HCT116 (cell line): ENCODE results near the gene P4HB. TPM values are rescaled to one million over a fixed set of nuclear protein-coding genes. Genes with fewer than 3 reads are reported as not detected.

Source experiments
- ATAC-seq: fragments of 200-7000 bp; cut with Tn5 transposase; 2 replicates; pipeline ENCODE4 v1.9.1; 2020; ENCODE audit warnings: mild to moderate bottlenecking, moderate library complexity
- BruUV-seq: library from RNA; stranded (reverse); fragments of 400-500 nt; replicated peaks from 2 replicates; lab custom pipeline; 2021; lab: Mats Ljungman, UMichigan
- CTCF ChIA-PET: fragments of 300-600 bp; sonication (Branson Sonifier 250); formaldehyde crosslinking; loops from one replicate; lab custom pipeline; 2021; ENCODE audit warnings: antibody characterized with exemption; lab: Charles Lee
- POLR2A ChIA-PET: fragments of 300-600, 350-600 bp; sonication (Branson Sonifier 250); formaldehyde crosslinking; loops from one replicate; lab custom pipeline; 2021; ENCODE audit warnings: antibody characterized with exemption; lab: Charles Lee
- RAD21 ChIA-PET, 2 experiments: fragments of 300-600 bp; sonication (Branson Sonifier 250); formaldehyde crosslinking; loops; one replicate each; lab custom pipeline; 2023; ENCODE audit warnings: low total read pairs in 2 of 2; ENCODE audit not compliant: uncharacterized antibody in 2 of 2, unreplicated experiment in 2 of 2, low non-redundant PET in 1 of 2; lab: Charles Lee
- DNase-seq: peaks from one replicate; pipeline ENCODE4 v3.0.0-alpha.2; 2010; ENCODE audit warnings: low read depth, low spot score
- H2AFZ ChIP-seq: fragments of 200-600 bp; shearing (Covaris generic), sonication (generic); 2 replicates; pipeline ENCODE4 v1.6.1; 2017; ENCODE audit warnings: low read depth, mixed run types, mixed read lengths, antibody characterized with exemption, low read length; ENCODE audit not compliant: poor library complexity, severe bottlenecking
- H3K27ac ChIP-seq: 2 replicates; pipeline ENCODE4 v1.5.1; 2012; ENCODE audit warnings: low read depth, low read length
- H3K27me3 ChIP-seq: fragments of 200-600 bp; sonication (generic); 2 replicates; pipeline ENCODE4 v1.6.1; 2016; ENCODE audit warnings: mixed run types, low read length, mixed read lengths; ENCODE audit not compliant: insufficient read depth
- H3K36me3 ChIP-seq, 2 experiments: fragments of 200-500 bp in 1 of 2; fragments of 200-600 bp in 1 of 2; sonication (Bioruptor generic) in 1 of 2; sonication (generic) in 1 of 2; 2 replicates each; pipeline versions ENCODE4 v1.5.1 to v1.6.1; 2014 to 2016; ENCODE audit warnings: low read length in 2 of 2, inconsistent platforms in 1 of 2, mixed read lengths in 1 of 2, mixed run types in 1 of 2; ENCODE audit not compliant: insufficient read depth in 2 of 2, control insufficient read depth in 1 of 2
- H3K4me1 ChIP-seq, 2 experiments: fragments of 200-600 bp in 1 of 2; sonication (generic) in 1 of 2; 2 replicates each; pipeline versions ENCODE4 v1.5.1 to v1.6.1; 2012 to 2017; ENCODE audit warnings: low read length in 2 of 2, inconsistent platforms in 1 of 2, mild to moderate bottlenecking in 1 of 2, mixed read lengths in 1 of 2, mixed run types in 1 of 2, moderate library complexity in 1 of 2; ENCODE audit not compliant: insufficient read depth in 2 of 2, control insufficient read depth in 1 of 2
- H3K4me2 ChIP-seq: fragments of 200-600 bp; sonication (generic); 2 replicates; pipeline ENCODE4 v1.6.1; 2017; ENCODE audit warnings: mixed run types, low read length, mixed read lengths
- H3K4me3 ChIP-seq, 2 experiments: fragments of 200-600 bp in 1 of 2; sonication (generic) in 1 of 2; replicated peaks in 1 of 2; 2 replicates each; pipeline ENCODE4 v1.5.1; 2011 to 2016; ENCODE audit warnings: low read length in 2 of 2, control low read depth in 1 of 2, low read depth in 1 of 2, mild to moderate bottlenecking in 1 of 2, mixed read lengths in 1 of 2, mixed run types in 1 of 2
- H3K79me2 ChIP-seq: fragments of 200-600 bp; sonication (generic); 2 replicates; pipeline ENCODE4 v1.6.1; 2017; ENCODE audit warnings: mild to moderate bottlenecking, mixed run types, low read length, moderate library complexity, mixed read lengths; ENCODE audit not compliant: insufficient read depth
- H3K9ac ChIP-seq: fragments of 200-600 bp; sonication (generic); 2 replicates; pipeline ENCODE4 v1.6.1; 2016; ENCODE audit warnings: low read length, mixed read lengths
- H3K9me2 ChIP-seq: fragments of 200-600 bp; sonication (generic), shearing (Covaris generic); 2 replicates; pipeline ENCODE4 v1.6.1; 2017; ENCODE audit warnings: mixed run types, mild to moderate bottlenecking, moderate library complexity; ENCODE audit not compliant: insufficient read depth
- H3K9me3 ChIP-seq, 2 experiments: fragments of 200-500 bp in 1 of 2; fragments of 200-600 bp in 1 of 2; sonication (Bioruptor generic) in 1 of 2; sonication (generic) in 1 of 2; 2 replicates each; pipeline ENCODE4 v1.6.1; 2014 to 2017; ENCODE audit warnings: low read length in 2 of 2, mixed read lengths in 2 of 2, inconsistent platforms in 1 of 2, low read depth in 1 of 2, mild to moderate bottlenecking in 1 of 2, mixed run types in 1 of 2, moderate library complexity in 1 of 2; ENCODE audit not compliant: control insufficient read depth in 1 of 2, insufficient read depth in 1 of 2
- H4K20me1 ChIP-seq: fragments of 200-600 bp; sonication (generic), shearing (Covaris generic); 2 replicates; pipeline ENCODE4 v1.6.1; 2017; ENCODE audit warnings: mixed run types, mild to moderate bottlenecking, moderate library complexity; ENCODE audit not compliant: insufficient read depth
- CEBPB ChIP-seq: IDR thresholded peaks from 2 replicates; pipeline ENCODE4 v1.6.1; 2012; ENCODE audit warnings: low read depth
- EGR1 ChIP-seq: IDR thresholded peaks from 2 replicates; pipeline ENCODE4 v1.6.1; 2012; ENCODE audit warnings: low read depth
- JUND ChIP-seq: IDR thresholded peaks from 2 replicates; pipeline ENCODE4 v1.6.1; 2012
- POLR2A ChIP-seq: IDR thresholded peaks from 2 replicates; pipeline ENCODE4 v1.7.0; 2011; ENCODE audit warnings: borderline replicate concordance; ENCODE audit not compliant: insufficient read depth, insufficient read length; ENCODE audit errors: extremely low read depth
- SIN3A ChIP-seq: IDR thresholded peaks from 2 replicates; pipeline ENCODE4 v1.6.1; 2012; ENCODE audit warnings: low read depth
- ZFX ChIP-seq: fragments of 450-650 bp; IDR thresholded peaks from 2 replicates; pipeline ENCODE4 v1.6.1; 2017
- ZNF274 ChIP-seq: fragments of 200-500 bp; sonication (Bioruptor generic); IDR thresholded peaks from 2 replicates; pipeline ENCODE4 v1.6.1; 2014; ENCODE audit warnings: mild to moderate bottlenecking, low read depth, low read length, inconsistent platforms
- intact Hi-C: fragments of 100-400 bp; cut with micrococcal nuclease; formaldehyde crosslinking; loops from 2 replicates; pipeline ENCODE4 v1.10.0; 2022
- total RNA-seq: library from RNA; stranded (reverse); gene quantifications from one replicate; pipeline ENCODE4 v1.2.1, GENCODE V29; 2021; ENCODE audit not compliant: unreplicated experiment
- TF ChIP-seq, protein P1 (sequence below): IDR thresholded peaks from 2 replicates; pipeline ENCODE4 v1.6.1; 2012; ENCODE audit warnings: low read depth
- TF ChIP-seq, protein P2 (sequence below): IDR thresholded peaks from 2 replicates; pipeline ENCODE4 v1.6.1; 2011; ENCODE audit warnings: mild to moderate bottlenecking, low read length, moderate library complexity; ENCODE audit not compliant: insufficient replicate concordance; ENCODE audit errors: extremely low read depth
- TF ChIP-seq, protein P3 (sequence below): IDR thresholded peaks from 2 replicates; pipeline ENCODE4 v1.6.1; 2012

Gene P4HB
- total RNA-seq, 1 experiment from 2014 or later, result 1,043 TPM

DNA sequence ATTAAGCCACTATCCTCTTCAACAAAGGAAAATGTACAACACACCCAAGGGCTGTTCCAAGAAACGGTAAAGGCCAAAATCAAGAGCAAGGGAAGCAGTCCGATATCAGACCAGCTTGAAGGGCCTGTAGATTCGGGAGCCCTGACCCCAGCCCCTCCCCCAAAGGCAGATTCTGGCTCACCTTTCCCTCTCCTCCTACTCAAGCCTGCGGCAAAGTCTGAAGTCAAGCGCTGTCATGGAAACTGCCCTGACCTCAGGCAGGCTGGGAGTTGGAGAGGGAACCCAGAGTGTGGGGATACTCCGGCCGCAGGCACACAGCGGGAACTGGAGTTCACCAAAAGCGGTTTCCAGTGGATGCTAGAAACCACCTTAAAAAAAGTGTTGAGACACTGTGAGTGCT, 29.3 kb upstream of the P4HB start:
- H3K9me3 ChIP-seq, result no peaks in the 10 kb centered on the region
- ATAC-seq (no peak), DNase-seq (no peak)
- intact Hi-C loops, result no loop called here
- no peaks in the 10 kb centered on the region for H3K27me3 ChIP-seq
- peaks cover 91% of the 10 kb centered on the region for H3K79me2 ChIP-seq
- H3K27ac ChIP-seq, result peak overlapping the region; percentile 97
- no TSS peak for BruUV-seq
- H3K4me2 ChIP-seq, result peak overlapping the region; percentile 92
- peaks cover 43 to 65% of the 10 kb centered on the region in 2 experiments for H3K36me3 ChIP-seq
- ChIA-PET CTCF (no interaction called here), RAD21 (no interaction called here), POLR2A (no interaction called here)
- H3K9ac ChIP-seq, result peak overlapping the region; percentile 95
- H3K4me1 ChIP-seq, result peaks cover 15 to 34% of the 10 kb centered on the region in 2 experiments
- peak overlapping the region; percentile 95 to 98 for H3K4me3 ChIP-seq
- H3K9me2 ChIP-seq, result no peaks in the 10 kb centered on the region
- no peak overlapping the region for H2AFZ ChIP-seq
- TF ChIP-seq, protein P1, sequence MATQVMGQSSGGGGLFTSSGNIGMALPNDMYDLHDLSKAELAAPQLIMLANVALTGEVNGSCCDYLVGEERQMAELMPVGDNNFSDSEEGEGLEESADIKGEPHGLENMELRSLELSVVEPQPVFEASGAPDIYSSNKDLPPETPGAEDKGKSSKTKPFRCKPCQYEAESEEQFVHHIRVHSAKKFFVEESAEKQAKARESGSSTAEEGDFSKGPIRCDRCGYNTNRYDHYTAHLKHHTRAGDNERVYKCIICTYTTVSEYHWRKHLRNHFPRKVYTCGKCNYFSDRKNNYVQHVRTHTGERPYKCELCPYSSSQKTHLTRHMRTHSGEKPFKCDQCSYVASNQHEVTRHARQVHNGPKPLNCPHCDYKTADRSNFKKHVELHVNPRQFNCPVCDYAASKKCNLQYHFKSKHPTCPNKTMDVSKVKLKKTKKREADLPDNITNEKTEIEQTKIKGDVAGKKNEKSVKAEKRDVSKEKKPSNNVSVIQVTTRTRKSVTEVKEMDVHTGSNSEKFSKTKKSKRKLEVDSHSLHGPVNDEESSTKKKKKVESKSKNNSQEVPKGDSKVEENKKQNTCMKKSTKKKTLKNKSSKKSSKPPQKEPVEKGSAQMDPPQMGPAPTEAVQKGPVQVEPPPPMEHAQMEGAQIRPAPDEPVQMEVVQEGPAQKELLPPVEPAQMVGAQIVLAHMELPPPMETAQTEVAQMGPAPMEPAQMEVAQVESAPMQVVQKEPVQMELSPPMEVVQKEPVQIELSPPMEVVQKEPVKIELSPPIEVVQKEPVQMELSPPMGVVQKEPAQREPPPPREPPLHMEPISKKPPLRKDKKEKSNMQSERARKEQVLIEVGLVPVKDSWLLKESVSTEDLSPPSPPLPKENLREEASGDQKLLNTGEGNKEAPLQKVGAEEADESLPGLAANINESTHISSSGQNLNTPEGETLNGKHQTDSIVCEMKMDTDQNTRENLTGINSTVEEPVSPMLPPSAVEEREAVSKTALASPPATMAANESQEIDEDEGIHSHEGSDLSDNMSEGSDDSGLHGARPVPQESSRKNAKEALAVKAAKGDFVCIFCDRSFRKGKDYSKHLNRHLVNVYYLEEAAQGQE, result no peak
- no peak for TF ChIP-seq CEBPB
- TF ChIP-seq, protein P2, sequence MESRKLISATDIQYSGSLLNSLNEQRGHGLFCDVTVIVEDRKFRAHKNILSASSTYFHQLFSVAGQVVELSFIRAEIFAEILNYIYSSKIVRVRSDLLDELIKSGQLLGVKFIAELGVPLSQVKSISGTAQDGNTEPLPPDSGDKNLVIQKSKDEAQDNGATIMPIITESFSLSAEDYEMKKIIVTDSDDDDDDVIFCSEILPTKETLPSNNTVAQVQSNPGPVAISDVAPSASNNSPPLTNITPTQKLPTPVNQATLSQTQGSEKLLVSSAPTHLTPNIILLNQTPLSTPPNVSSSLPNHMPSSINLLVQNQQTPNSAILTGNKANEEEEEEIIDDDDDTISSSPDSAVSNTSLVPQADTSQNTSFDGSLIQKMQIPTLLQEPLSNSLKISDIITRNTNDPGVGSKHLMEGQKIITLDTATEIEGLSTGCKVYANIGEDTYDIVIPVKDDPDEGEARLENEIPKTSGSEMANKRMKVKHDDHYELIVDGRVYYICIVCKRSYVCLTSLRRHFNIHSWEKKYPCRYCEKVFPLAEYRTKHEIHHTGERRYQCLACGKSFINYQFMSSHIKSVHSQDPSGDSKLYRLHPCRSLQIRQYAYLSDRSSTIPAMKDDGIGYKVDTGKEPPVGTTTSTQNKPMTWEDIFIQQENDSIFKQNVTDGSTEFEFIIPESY, result no peak
- TF ChIP-seq, protein P3, sequence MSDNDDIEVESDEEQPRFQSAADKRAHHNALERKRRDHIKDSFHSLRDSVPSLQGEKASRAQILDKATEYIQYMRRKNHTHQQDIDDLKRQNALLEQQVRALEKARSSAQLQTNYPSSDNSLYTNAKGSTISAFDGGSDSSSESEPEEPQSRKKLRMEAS, result no peak
- TF ChIP-seq SIN3A, result no peak
- TF ChIP-seq ZNF274, result no peak
- TF ChIP-seq JUND, result no peak
- no peak for TF ChIP-seq POLR2A
- TF ChIP-seq EGR1, result no peak
- no peak for TF ChIP-seq ZFX
- H4K20me1 ChIP-seq, result peaks cover 7% of the 10 kb centered on the region; the same call in 1 of the 2 replicates
